IMR-90 (cell line): ENCODE results near the gene MRPL17.

Source experiments
- MXI1 ChIP-seq: IDR thresholded peaks from 2 replicates; pipeline ENCODE4 v1.6.1; 2012; ENCODE audit warnings: low read depth, mild to moderate bottlenecking, low read length, moderate library complexity, borderline replicate concordance
- RAD21 ChIP-seq: IDR thresholded peaks from 2 replicates; pipeline ENCODE4 v1.6.1; 2012; ENCODE audit warnings: low read length, improper control_type of control experiment
- RCOR1 ChIP-seq: IDR thresholded peaks from 2 replicates; pipeline ENCODE4 v1.6.1; 2012; ENCODE audit warnings: mild to moderate bottlenecking, low read length, improper control_type of control experiment; ENCODE audit not compliant: insufficient replicate concordance
- TF ChIP-seq, protein P1 (sequence below): conservative IDR thresholded peaks from 2 replicates; pipeline ENCODE4 v1.5.1; 2012; ENCODE audit warnings: mild to moderate bottlenecking, low read depth, low read length, improper control_type of control experiment
- TF ChIP-seq, protein P2 (sequence below): fragments of 150-350 bp; IDR thresholded peaks from 2 replicates; pipeline ENCODE4 v1.6.1; 2016; ENCODE audit warnings: low read depth, mild to moderate bottlenecking, low read length, moderate library complexity, borderline replicate concordance

DNA sequence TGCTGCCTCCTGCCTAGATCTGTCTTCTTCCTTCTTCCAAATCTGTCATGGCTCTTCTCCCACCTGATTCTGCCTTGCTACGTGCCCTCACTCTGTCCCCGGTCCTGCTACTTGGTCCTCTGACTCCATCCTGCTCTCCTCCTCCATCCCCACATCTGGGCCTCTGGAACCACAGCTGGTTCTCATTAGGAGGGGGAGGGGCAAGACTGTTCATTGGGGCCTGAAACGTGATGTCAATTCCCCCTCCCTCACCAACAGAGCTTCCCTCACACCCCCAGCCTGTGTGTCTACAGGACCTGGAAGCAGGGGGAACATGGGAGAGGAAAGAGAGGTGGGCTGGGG, 36.6 kb downstream of the MRPL17 start:
- TF ChIP-seq, protein P1, sequence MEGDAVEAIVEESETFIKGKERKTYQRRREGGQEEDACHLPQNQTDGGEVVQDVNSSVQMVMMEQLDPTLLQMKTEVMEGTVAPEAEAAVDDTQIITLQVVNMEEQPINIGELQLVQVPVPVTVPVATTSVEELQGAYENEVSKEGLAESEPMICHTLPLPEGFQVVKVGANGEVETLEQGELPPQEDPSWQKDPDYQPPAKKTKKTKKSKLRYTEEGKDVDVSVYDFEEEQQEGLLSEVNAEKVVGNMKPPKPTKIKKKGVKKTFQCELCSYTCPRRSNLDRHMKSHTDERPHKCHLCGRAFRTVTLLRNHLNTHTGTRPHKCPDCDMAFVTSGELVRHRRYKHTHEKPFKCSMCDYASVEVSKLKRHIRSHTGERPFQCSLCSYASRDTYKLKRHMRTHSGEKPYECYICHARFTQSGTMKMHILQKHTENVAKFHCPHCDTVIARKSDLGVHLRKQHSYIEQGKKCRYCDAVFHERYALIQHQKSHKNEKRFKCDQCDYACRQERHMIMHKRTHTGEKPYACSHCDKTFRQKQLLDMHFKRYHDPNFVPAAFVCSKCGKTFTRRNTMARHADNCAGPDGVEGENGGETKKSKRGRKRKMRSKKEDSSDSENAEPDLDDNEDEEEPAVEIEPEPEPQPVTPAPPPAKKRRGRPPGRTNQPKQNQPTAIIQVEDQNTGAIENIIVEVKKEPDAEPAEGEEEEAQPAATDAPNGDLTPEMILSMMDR: no peak
- TF ChIP-seq, protein P2, sequence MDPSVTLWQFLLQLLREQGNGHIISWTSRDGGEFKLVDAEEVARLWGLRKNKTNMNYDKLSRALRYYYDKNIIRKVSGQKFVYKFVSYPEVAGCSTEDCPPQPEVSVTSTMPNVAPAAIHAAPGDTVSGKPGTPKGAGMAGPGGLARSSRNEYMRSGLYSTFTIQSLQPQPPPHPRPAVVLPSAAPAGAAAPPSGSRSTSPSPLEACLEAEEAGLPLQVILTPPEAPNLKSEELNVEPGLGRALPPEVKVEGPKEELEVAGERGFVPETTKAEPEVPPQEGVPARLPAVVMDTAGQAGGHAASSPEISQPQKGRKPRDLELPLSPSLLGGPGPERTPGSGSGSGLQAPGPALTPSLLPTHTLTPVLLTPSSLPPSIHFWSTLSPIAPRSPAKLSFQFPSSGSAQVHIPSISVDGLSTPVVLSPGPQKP: no peak
- TF ChIP-seq RAD21 (no peak), MXI1 (no peak), RCOR1 (no peak)
